HuH-7 (cell line): ENCODE measurements around the gene RBPJL.
"Not testable (repeated sequence)": the region's sequence is repeated elsewhere in the genome, so short reads cannot be mapped to it uniquely, and the experiment has no call there.

ENCODE experiments used
- DNase-seq: peaks from one replicate; pipeline ENCODE4 v3.0.0; 2011; ENCODE audit warnings: low spot score

The RBPJL gene

DNA sequence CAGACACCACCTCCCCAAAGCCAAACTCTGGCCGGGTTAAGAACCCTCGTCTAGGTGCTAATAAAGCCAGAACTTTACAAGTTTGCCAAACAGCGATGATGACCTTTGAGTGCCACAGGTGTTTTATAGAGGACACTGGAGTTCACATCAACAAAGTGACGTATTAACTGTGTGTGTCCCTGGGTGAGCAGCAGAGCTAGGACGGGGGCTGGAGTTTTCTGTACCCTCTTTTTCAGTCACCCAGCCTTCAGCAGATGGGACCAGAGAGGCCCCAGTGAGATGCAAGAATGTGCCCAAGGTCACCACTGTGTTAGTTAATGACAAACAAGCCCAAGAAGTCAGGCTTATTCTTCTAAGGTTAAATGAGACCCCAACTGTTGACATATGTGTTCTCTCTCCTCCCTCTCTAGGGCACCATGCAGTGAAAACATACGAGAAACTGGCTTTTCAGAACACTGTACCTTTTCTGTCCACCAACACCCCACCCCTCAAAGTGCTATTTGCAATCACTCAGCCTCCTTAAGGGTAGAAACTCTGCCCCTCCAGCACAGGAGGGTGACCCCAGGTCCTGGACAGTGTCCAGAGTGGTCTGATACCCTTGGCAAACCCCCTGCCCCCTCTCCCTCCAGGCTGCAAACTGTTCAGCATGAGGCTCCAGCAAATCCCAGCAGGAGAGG is 36.4 kb downstream of the RBPJL start:
- no peak for DNase-seq

- DNase-seq, result peak; percentile 64
Measured at GRCh38 chr20:45343532-45344167, 37.0 kb downstream of the RBPJL start.

DNA sequence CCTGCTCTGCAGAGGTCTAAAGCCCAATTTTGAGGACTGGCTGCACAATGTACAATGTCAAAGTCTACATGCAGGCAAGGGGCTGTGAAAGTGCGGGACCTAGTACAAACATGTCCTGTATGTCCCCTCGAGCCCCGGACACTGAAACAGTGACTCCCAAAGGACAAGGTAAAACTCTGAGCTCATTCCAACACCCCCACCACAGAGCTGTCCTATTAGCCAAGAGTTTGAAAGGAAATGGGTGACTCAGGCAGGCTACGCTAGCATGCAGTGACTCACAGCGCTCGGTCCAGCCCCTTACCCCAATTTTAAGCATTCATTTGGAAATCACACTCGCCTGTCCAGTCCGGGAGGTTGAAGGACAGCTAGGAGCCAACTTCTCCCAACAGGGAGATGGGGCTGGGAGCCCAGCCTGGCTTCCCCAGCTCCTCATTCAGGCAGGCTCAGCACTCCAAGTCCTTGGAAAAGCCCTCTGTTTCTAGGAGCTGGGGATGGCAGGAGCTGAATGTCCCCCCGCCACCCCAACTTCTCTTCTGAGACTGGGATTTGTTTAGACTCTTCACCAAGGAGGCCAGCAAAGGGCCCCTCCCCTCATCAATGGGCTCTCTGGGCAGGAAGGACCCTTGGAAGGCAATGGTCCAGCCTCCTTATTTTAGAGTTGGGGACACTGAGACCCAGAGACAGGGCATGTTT is 37.7 kb downstream of the RBPJL start:
- DNase-seq, result no peak

- no peak for DNase-seq
Measured at GRCh38 chr20:45345104-45345936, 38.7 kb downstream of the RBPJL start.

- DNase-seq, result no peak
Measured at GRCh38 chr20:45346291-45346718, 39.7 kb downstream of the RBPJL start.

DNA sequence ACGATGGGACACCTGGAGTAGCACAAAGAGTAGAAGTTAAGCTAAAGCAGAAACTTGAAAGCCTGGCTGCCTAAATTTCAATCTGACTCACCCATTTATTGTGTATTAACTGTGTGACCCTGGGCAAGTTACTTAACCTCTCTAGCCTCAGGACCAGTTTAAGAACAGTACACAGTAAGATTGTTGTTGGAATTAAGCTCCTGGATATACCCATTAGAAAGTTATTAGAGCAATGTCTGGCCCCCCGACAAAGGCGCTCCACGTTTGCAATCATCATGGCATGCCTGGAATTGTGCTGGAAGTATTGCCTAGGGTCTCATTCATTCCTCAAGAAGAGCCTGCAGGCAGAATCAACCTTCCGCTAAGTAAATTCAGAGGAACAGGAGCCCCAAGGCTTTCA is 40.2 kb downstream of the RBPJL start:
- DNase-seq, result no peak

DNA sequence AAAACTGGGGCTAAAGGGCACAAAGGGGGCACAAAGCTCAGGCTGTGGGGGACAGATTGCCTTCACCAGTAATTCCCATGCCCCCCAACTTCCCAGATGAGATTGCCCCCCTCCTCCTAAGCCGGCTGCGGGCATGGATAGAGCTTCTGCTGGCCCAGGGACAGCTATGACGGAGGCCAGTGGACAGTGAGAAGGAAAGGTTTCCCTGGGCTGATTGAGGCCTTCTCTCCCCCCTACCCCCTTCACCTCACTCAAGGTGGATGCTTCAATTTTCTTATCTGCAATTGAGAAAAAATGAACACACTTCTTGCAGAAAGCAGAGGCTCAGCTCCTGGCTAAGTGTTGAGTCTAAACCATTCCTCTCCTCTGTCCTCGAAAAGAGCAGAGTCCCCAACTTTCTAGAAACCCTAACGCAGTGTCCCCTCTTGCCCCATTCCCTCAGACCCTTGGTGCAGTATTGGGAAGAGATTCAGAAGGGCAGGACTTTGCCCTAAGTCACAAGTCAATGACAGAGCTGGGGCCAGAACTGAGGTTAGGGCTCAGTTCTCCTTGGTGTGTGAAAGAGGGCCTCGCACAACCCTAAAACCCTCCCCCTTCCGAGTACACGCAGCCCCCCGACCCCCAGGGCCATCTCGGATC is 40.8 kb downstream of the RBPJL start:
- DNase-seq, result no peak

GRCh38 chr20:45347936-45348778 is 41.5 kb downstream of the RBPJL start, which contains the start of gene SDC4:
Gene SDC4 (minus strand): TSS chr20:45348424. CDS start chr20:45348384, 40 bp downstream.
- peak; percentile 79 for DNase-seq

- no peak for DNase-seq
Measured at GRCh38 chr20:45350217-45350616, 43.6 kb downstream of the RBPJL start.

GRCh38 chr20:45350795-45351194 is 44.2 kb downstream of the RBPJL start:
- DNase-seq, result not testable (repeated sequence)

- no peak for DNase-seq
Measured at GRCh38 chr20:45352729-45353128, 46.1 kb downstream of the RBPJL start.

GRCh38 chr20:45353746-45354145 is 47.1 kb downstream of the RBPJL start:
- no peak for DNase-seq

- no peak for DNase-seq
Measured at GRCh38 chr20:45354423-45355208, 48.0 kb downstream of the RBPJL start.

DNA sequence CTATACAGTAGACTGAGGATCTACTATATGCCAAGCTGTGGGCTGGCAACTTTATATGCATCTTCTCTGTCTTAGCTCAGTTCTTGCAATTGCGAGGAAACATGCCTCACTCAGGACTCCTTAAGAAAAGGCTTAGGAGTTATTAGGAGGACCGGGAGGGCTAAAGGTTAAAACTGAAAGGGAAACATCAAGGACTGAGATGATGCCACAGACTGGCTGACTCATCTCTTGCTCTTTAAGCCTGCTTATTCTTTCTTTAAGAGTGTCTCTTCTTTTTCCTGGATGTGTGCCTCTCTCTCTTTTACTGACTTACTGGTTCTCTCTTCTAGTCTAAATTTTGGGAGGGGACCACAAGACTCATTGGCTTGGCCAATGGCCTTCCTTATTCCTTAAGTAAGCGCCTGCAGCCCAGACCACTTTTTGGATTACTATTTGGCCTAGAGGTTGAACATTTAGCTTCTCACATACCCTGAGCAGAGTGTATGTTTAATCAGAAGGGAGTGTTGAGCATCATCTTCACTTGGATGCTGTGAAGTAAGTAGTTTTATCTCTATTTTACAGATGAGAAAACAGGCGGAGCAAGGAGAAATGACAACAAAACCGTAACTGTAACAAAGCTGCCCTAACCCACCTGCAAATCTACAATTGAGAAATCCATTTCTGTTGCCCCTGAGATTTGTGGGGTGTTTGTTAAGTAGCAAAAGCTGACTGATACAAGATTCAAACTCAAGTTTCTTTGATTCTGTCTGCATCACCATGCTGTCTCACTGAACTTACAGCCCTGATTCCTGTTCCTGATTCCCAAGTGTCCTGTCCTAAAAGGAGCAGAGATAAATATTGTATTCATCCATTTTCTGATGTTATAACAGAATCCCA is 48.8 kb downstream of the RBPJL start:
- DNase-seq, result no peak

GRCh38 chr20:45358282-45359068 is 51.8 kb downstream of the RBPJL start:
- no peak for DNase-seq

GRCh38 chr20:45359069-45359405 is 52.4 kb downstream of the RBPJL start:
- no peak for DNase-seq

DNA sequence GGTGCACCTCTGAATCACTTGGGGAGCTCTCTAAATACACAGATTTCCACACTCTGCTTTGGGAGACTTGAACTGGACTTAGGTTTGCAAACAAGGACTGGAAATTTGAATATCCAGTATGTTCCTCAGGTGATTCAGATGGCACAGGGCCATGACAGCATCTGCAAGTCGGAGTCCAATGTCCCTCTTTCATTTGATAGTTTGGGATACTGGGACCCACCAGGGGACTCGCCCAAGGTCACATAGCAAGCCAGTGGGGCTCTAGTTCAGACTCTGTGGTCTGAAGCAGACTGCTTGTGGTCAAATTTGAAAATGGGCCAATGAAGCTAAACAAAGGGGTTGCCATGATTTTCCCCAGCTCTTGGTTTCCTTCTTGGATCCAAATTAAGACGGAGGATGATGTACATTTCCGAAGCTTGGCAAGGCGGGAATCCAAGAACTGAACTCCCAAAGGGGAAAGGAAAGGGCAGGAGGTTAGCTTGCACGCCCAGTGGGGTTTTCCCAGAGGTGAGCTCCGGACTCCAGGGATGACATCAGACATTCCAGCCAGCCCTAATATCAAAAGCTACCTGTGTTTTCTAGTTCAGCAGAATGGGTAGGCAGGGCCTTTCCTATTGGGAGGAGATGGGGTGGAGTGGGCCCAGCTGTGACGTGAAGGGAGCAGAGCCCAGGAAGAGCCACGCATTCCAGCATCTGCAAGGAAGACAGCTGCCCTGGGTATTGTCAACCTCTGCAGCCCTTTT is 52.9 kb downstream of the RBPJL start:
- DNase-seq, result peak; percentile 59

DNA sequence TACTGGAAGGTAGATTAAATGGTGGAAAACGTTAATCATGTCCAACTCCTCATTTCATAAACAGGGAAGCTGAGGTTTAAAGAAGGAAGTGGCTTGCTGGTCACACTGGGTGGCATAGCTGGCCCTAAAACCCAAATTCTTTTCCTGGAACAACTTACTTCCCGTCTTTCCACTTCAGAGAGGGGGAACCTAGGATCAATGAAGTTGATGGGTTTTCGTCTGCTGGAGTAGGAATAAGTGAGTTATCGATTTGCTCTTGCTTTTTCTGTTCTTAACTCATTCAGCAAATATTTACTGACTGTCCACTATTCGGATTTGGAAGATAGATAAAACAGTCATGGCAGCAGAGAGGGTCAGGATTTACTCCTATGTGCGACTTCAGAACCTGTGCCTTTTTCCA is 55.2 kb downstream of the RBPJL start:
- no peak for DNase-seq
